ENCODE data around the gene TESMIN. TPM values are rescaled to one million over a fixed set of nuclear protein-coding genes. Genes with fewer than 3 reads are reported as not detected.

Gene TESMIN
- polyA plus RNA-seq, 1 donor, result 10.0 TPM

DNA sequence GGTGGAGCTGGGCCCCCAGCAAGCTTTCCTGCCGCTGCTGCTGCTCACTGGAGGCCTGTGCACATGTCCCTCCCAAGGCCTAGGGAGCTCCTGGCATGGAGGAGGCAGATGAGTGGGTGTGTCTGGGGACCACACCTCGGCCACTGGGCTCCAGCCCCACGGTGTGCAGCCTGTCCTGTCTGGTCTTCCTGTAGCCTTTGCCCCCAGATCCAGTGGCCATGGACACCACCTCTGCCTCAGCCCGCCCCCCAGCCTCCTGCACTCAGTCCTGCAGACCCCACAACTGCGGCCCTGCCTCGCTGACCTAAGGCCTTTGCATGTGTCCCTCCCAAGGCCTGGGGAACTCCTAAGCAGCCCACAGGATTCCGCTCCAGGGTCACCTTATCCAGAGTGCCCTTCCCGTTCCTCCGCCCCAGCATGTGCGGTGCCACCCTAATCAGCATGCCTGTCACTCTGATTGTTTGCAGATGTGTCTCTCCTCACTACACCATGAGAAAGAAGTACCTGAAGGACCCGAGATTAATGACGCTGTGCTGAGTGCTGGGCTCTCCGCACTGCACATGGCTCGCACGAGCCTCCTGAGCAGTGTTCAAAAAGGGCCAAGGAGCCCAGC is 58.3 kb downstream of the TESMIN start:
- no peak overlapping the region for H3K27ac ChIP-seq (ENCODE audit: low read length)
- 60% methylated on average over 1 of the region's 15 CpGs for WGBS (ENCODE audit: insufficient coverage, low lambda C conversion rate)
- no peak for DNase-seq
- peaks cover 15% of the 10 kb centered on the region for H3K27me3 ChIP-seq (ENCODE audit: control insufficient read depth, insufficient read depth, low read length)
- H3K4me3 ChIP-seq (ENCODE audit: low read length), result no peak overlapping the region
- H3K4me1 ChIP-seq (ENCODE audit: control insufficient read depth, insufficient read depth, low read length), result peaks cover 3% of the 10 kb centered on the region
- no peaks in the 10 kb centered on the region for H3K36me3 ChIP-seq (ENCODE audit: control insufficient read depth, insufficient read depth, low read length)
- H3K9me3 ChIP-seq (ENCODE audit: control insufficient read depth, low read depth, low read length), result peaks cover 5% of the 10 kb centered on the region

DNA sequence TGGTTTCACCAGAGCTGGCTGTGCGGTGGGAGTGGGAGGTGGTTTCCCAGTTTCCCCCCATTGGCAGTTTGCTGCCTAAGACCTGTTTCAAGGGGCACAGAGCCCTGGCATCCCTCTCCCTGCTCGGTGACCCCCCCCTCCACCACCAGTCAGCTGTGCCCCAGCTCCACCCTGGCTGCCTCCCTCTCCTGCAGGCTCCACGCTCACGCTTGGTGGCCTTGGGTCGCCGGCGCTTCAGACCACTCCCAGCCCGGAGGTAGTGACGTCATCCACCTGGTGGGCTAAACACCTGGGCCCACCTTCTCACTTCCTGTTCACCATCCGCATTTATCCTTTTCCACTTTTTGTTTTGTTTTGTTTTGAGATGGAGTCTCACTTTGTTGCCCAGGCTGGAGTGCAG is 59.2 kb downstream of the TESMIN start:
- Histone ChIP-seq H3K9me3 (ENCODE audit: control insufficient read depth, low read depth, low read length) (peaks cover 5% of the 10 kb centered on the region), H3K4me1 (ENCODE audit: control insufficient read depth, insufficient read depth, low read length) (peaks cover 3% of the 10 kb centered on the region), H3K27me3 (ENCODE audit: control insufficient read depth, insufficient read depth, low read length) (peaks cover 19% of the 10 kb centered on the region), H3K27ac (ENCODE audit: low read length) (no peak overlapping the region), H3K36me3 (ENCODE audit: control insufficient read depth, insufficient read depth, low read length) (no peaks in the 10 kb centered on the region), H3K4me3 (ENCODE audit: low read length) (no peak overlapping the region)
- DNase-seq, result no peak
- WGBS (ENCODE audit: insufficient coverage, low lambda C conversion rate), result 87% methylated on average over 3 of the region's 10 CpGs

DNA sequence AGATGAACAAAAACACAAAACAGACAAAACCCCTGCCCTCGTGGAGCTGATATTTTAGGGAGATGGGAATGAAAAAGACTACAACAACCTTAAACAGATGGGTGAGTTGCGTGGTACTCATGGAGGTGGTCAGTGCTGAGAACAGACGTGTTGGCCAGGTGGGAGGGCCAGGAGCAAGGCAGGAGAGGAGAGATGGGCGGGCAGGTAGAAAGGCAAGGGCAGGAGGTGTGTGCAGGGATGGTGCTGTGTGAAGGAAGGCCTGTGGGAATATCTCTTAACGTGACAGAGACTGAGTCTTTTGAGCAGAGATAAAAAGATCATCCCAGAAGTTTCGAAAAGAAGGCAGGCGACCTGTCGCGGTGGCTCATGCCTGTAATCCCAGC is 59.9 kb downstream of the TESMIN start:
- Histone ChIP-seq H3K27me3 (ENCODE audit: control insufficient read depth, insufficient read depth, low read length) (peaks cover 25% of the 10 kb centered on the region), H3K4me1 (ENCODE audit: control insufficient read depth, insufficient read depth, low read length) (peaks cover 3% of the 10 kb centered on the region), H3K9me3 (ENCODE audit: control insufficient read depth, low read depth, low read length) (no peaks in the 10 kb centered on the region), H3K27ac (ENCODE audit: low read length) (no peak overlapping the region), H3K36me3 (ENCODE audit: control insufficient read depth, insufficient read depth, low read length) (no peaks in the 10 kb centered on the region), H3K4me3 (ENCODE audit: low read length) (no peak overlapping the region)
- no peak for DNase-seq
- WGBS (ENCODE audit: insufficient coverage, low lambda C conversion rate), result 100% methylated on average over 1 of the region's 9 CpGs

DNA sequence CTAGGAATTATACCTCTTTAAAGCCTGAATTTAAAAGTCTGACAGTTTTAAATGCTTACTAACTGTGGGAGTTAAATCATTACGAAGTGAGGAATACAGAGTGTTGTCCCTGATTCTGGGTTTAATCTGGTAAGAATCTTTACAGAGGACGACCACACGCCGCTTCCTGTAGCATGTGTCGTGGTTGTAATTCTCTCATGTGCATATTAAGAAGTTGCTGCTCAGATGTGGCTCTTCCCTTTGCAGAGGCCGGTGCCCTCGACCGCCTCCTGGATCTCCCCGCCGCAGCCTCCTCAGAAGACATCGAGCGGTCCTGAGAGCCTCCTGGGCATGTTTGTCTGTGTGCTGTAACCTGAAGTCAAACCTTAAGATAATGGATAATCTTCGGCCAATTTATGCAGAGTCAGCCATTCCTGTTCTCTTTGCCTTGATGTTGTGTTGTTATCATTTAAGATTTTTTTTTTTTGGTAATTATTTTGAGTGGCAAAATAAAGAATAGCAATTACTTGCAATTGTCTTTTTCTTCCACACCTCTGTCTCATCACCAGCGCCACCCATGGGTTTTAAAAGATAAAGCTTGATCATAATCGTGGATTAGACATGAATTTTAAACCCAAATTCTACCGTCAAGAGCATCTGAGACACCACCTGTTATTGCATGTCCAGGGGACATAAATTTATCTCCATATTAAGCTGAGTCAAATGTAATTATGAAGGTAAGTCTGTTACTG is 60.5 kb downstream of the TESMIN start:
- Histone ChIP-seq H3K9me3 (ENCODE audit: control insufficient read depth, low read depth, low read length) (no peaks in the 10 kb centered on the region), H3K36me3 (ENCODE audit: control insufficient read depth, insufficient read depth, low read length) (no peaks in the 10 kb centered on the region)
- WGBS (ENCODE audit: insufficient coverage, low lambda C conversion rate), result 63% methylated on average over 2 of the region's 16 CpGs

DNA sequence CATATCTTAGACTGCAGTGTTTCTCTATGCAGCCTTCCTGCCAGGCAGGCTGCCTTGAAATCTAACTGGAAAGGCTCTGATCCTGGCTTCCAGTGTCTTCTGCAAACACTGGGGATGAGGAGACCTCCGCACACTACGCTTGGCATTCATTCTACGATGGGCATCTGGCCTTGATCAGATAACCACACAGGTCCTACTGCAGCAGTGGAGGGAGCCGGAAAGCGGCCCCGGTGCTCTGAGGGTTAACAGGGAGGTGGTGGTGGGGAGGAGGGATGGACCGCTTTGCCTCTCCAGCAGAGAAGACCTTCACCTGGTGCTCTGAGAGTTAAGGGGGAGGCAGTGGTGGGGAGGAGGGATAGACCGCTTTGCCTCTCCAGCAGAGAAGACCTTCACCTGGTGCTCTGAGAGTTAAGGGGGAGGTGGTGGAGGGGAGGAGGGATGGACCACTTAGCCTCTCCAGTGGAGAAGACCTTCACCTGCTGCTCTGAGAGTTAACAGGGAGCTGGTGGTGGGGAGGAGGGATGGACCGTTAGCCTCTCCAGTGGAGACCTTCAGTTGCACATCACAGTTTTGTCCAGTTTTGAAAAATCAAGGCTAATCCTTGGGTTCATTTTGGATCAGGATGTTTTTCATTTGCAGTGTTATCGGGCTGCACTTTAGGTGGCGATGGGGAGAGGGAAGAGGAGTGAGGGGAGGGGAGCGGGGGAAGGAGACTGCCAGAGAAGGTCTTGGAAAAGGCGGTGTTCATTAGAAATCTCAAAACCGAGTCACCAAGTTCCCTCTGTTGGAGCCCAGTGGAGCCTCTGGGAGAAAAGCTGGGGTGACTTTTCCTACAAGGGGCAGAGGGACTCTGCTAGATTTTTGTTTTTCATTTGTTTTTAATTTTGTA is 61.3 kb downstream of the TESMIN start:
- no peak for DNase-seq
- Histone ChIP-seq H3K27me3 (ENCODE audit: control insufficient read depth, insufficient read depth, low read length) (peaks cover 40% of the 10 kb centered on the region), H3K4me3 (ENCODE audit: low read length) (no peak overlapping the region), H3K36me3 (ENCODE audit: control insufficient read depth, insufficient read depth, low read length) (no peaks in the 10 kb centered on the region), H3K4me1 (ENCODE audit: control insufficient read depth, insufficient read depth, low read length) (peaks cover 5% of the 10 kb centered on the region), H3K9me3 (ENCODE audit: control insufficient read depth, low read depth, low read length) (peaks cover 1% of the 10 kb centered on the region), H3K27ac (ENCODE audit: low read length) (no peak overlapping the region)
- 40% methylated on average over 1 of the region's 14 CpGs for WGBS (ENCODE audit: insufficient coverage, low lambda C conversion rate)

More for the DNA sequence above, 60.5 kb downstream of the TESMIN start:
- Histone ChIP-seq H3K4me3 (ENCODE audit: low read length) (no peak overlapping the region), H3K27me3 (ENCODE audit: control insufficient read depth, insufficient read depth, low read length) (peaks cover 31% of the 10 kb centered on the region), H3K4me1 (ENCODE audit: control insufficient read depth, insufficient read depth, low read length) (peaks cover 3% of the 10 kb centered on the region), H3K27ac (ENCODE audit: low read length) (no peak overlapping the region)
- no peak for DNase-seq

DNA sequence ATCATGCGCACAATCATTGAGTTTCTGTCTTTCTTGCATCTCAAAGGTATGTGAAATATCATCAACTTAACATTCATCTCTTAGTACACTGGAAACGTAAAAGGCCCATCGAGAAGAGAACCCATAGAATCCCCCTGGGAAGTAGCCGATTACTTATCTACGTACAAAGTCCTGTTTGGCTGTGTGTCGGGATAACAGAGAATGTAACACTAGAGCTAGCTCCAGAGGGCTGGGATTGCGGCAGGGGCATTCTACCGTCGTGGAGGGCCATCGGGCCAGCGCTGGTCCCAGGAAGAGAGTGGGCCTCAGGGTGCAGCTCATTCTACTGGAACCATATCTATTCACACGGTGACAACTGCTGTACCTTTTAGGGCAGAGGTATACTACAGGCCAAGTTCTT is 62.4 kb downstream of the TESMIN start:
- H3K27me3 ChIP-seq (ENCODE audit: control insufficient read depth, insufficient read depth, low read length), result peaks cover 48% of the 10 kb centered on the region
- 29% methylated on average over 2 of the region's 12 CpGs for WGBS (ENCODE audit: insufficient coverage, low lambda C conversion rate)
- H3K4me1 ChIP-seq (ENCODE audit: control insufficient read depth, insufficient read depth, low read length), result peaks cover 10% of the 10 kb centered on the region
- no peak overlapping the region for H3K4me3 ChIP-seq (ENCODE audit: low read length)
- peaks cover 8% of the 10 kb centered on the region for H3K9me3 ChIP-seq (ENCODE audit: control insufficient read depth, low read depth, low read length)
- H3K36me3 ChIP-seq (ENCODE audit: control insufficient read depth, insufficient read depth, low read length), result no peaks in the 10 kb centered on the region
- H3K27ac ChIP-seq (ENCODE audit: low read length), result no peak overlapping the region
- DNase-seq, result peak in 1 of 2 donors; percentile 36

DNA sequence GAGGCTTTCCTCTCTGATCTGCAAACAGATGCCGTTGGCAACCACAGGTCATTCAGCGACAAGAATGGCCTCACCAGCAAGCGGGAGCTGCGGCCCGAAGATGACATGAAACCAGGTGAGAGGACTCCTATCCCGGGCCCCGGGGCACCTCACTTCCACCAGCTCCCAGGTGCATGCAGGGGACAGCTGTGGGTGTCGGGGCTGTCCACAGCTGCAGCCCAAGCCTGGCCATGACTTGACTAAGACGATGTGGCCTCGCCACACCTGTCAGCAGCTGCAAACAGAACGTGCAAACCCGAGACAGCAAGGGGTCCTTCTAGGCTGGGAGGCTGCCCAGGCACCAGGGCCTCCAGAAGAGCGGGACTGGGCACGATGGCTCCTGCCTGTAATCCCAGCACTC is 63.3 kb downstream of the TESMIN start:
- H3K4me1 ChIP-seq (ENCODE audit: control insufficient read depth, insufficient read depth, low read length), result peaks cover 10% of the 10 kb centered on the region
- H3K4me3 ChIP-seq (ENCODE audit: low read length), result no peak overlapping the region
- no CpG with 5 or more reads among the region's 14 CpGs for WGBS (ENCODE audit: insufficient coverage, low lambda C conversion rate)
- no peak overlapping the region for H3K27ac ChIP-seq (ENCODE audit: low read length)
- H3K27me3 ChIP-seq (ENCODE audit: control insufficient read depth, insufficient read depth, low read length), result peaks cover 53% of the 10 kb centered on the region
- H3K9me3 ChIP-seq (ENCODE audit: control insufficient read depth, low read depth, low read length), result peaks cover 11% of the 10 kb centered on the region
- no peak for DNase-seq
- no peaks in the 10 kb centered on the region for H3K36me3 ChIP-seq (ENCODE audit: control insufficient read depth, insufficient read depth, low read length)

DNA sequence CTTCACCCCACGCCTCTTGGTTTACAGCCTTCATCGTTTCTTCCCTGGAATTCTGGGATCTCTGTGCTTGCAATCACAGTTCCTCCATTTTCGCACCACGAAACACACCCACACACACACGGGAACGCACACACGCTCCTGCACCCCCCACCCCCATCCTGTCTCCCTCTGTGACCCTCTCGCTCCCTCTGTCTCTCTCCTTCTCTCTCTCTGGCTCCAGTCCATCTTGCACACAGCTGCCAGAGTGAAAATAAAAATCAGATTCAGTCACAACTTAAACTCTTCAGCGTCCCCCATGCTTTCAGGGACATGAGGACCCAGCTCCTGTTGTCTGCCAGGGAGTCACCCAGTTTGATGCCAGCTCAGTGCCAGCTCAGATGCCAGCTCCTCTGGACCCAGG is 64.0 kb downstream of the TESMIN start:
- Histone ChIP-seq H3K4me1 (ENCODE audit: control insufficient read depth, insufficient read depth, low read length) (peaks cover 10% of the 10 kb centered on the region), H3K4me3 (ENCODE audit: low read length) (no peak overlapping the region), H3K36me3 (ENCODE audit: control insufficient read depth, insufficient read depth, low read length) (no peaks in the 10 kb centered on the region), H3K9me3 (ENCODE audit: control insufficient read depth, low read depth, low read length) (peaks cover 11% of the 10 kb centered on the region), H3K27me3 (ENCODE audit: control insufficient read depth, insufficient read depth, low read length) (peaks cover 60% of the 10 kb centered on the region), H3K27ac (ENCODE audit: low read length) (no peak overlapping the region)
- WGBS (ENCODE audit: insufficient coverage, low lambda C conversion rate), result no CpG with 5 or more reads among the region's 9 CpGs
- DNase-seq, result no peak

DNA sequence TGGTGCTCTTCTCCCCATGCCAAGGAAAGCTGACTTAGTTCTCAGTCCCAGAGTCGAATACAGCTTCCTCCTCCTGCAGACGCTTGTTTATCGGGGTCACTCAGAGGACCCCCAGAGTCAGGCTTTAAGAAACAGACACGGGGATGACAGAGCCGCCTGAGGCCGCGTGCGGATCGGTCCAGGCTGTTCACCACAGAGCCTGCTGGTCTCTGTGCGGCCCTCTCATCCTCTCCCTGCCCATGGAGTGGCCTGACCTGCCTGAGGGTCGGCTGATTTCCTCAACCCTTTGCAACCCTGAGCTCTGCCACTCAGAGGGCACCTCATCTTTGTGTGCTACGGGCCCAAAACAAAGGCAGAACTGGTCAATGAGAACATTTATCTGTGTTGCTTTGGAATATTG is 64.8 kb downstream of the TESMIN start:
- no CpG with 5 or more reads among the region's 12 CpGs for WGBS (ENCODE audit: insufficient coverage, low lambda C conversion rate)
- Histone ChIP-seq H3K36me3 (ENCODE audit: control insufficient read depth, insufficient read depth, low read length) (no peaks in the 10 kb centered on the region), H3K4me3 (ENCODE audit: low read length) (no peak overlapping the region), H3K9me3 (ENCODE audit: control insufficient read depth, low read depth, low read length) (peaks cover 11% of the 10 kb centered on the region), H3K27me3 (ENCODE audit: control insufficient read depth, insufficient read depth, low read length) (peaks cover 60% of the 10 kb centered on the region), H3K27ac (ENCODE audit: low read length) (no peak overlapping the region), H3K4me1 (ENCODE audit: control insufficient read depth, insufficient read depth, low read length) (peaks cover 10% of the 10 kb centered on the region)
- DNase-seq, result no peak

DNA sequence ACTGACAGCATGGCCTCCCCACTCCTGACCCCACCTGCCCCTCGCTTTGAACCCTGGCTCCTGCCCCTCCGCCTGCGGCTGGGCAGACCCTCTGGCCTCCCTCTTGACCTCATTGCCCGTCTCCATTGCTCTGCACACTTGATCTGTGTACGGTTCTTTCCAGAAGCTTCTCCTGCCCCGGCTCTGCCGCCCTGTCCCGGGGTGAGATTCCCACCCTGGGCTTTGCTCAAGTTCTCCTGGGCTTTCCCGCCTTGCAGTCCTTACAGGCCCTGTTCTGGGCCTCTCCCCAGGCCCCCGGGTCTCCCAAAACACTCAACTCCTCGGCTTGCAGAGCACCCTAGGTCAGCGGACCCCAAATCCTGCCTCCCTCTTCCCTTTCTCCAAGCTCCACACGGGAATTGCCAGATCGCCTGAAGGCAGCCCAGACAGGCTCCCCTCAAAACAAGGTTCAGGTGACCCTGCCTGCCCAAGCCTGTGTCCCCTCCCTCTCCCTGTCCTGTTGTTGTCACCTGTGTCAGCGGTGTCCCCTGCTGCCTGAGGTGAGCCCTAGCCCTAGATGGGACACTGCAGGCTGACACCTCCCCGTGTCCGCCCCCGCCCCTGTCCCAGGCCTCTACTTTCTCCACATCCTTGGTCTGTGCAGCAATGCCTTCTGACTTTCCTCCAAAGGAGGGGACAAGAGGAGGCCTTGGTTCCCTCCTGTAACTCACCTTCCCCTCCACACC is 65.5 kb downstream of the TESMIN start:
- H3K27me3 ChIP-seq (ENCODE audit: control insufficient read depth, insufficient read depth, low read length), result peaks cover 60% of the 10 kb centered on the region
- H3K9me3 ChIP-seq (ENCODE audit: control insufficient read depth, low read depth, low read length), result peaks cover 11% of the 10 kb centered on the region
- peaks cover 10% of the 10 kb centered on the region for H3K4me1 ChIP-seq (ENCODE audit: control insufficient read depth, insufficient read depth, low read length)
- H3K27ac ChIP-seq (ENCODE audit: low read length), result no peak overlapping the region
- H3K4me3 ChIP-seq (ENCODE audit: low read length), result no peak overlapping the region
- H3K36me3 ChIP-seq (ENCODE audit: control insufficient read depth, insufficient read depth, low read length), result no peaks in the 10 kb centered on the region
- DNase-seq, result no peak
- 90% methylated on average over 2 of the region's 18 CpGs for WGBS (ENCODE audit: insufficient coverage, low lambda C conversion rate)
